B cell (primary cell): ENCODE results near the gene SVIP. TPM values are rescaled to one million over a fixed set of nuclear protein-coding genes. Genes with fewer than 3 reads are reported as not detected.

Experiments used
- ATAC-seq: fragments of 200-7000 bp; cut with Tn5 transposase; one replicate; pipeline ENCODE4 v1.10.0; 2021; ENCODE audit warnings: low read depth, mild to moderate bottlenecking, moderate number of reproducible peaks, moderate library complexity
- CTCF ChIA-PET: fragments of 350-600 bp; sonication (Branson Sonifier 250); formaldehyde crosslinking; loops from one replicate; lab custom pipeline; 2021; ENCODE audit warnings: antibody characterized with exemption, inconsistent platforms; lab: Charles Lee
- POLR2A ChIA-PET: fragments of 350-600 bp; sonication (Branson Sonifier 250); formaldehyde crosslinking; loops from one replicate; lab custom pipeline; 2021; ENCODE audit warnings: antibody characterized with exemption; lab: Charles Lee
- DNase-seq: peaks from one replicate; pipeline ENCODE4 v3.0.0; 2013
- H2AFZ ChIP-seq: 2 replicates; pipeline ENCODE4 v1.6.1; 2012; ENCODE audit warnings: mild to moderate bottlenecking, low read depth, low read length; ENCODE audit not compliant: insufficient read depth, poor library complexity, severe bottlenecking
- H3K27ac ChIP-seq, 2 donors: 1 replicate in 1 of 2; 2 replicates in 1 of 2; pipeline ENCODE4 v1.5.1; 2012 to 2013; ENCODE audit warnings: low read length in 2 of 2, mild to moderate bottlenecking in 2 of 2, moderate library complexity in 1 of 2
- H3K27me3 ChIP-seq, 4 experiments: fragments of 200-600 bp in 1 of 4; sonication (generic) in 1 of 4; replicated peaks in 1 of 4; 1 replicate in 2 of 4; 2 replicates in 2 of 4; pipeline versions ENCODE4 v1.6.1 to v1.7.0; 2013 to 2016; ENCODE audit warnings: low read length in 3 of 4, mild to moderate bottlenecking in 2 of 4, mixed read lengths in 1 of 4, moderate library complexity in 1 of 4; ENCODE audit not compliant: insufficient read depth in 4 of 4, control insufficient read depth in 3 of 4; ENCODE audit errors: control extremely low read depth in 1 of 4
- H3K36me3 ChIP-seq, 2 experiments: replicated peaks in 1 of 2; 1 replicate in 1 of 2; 2 replicates in 1 of 2; pipeline versions ENCODE4 v1.6.1 to v1.7.1; 2013; ENCODE audit warnings: low read length in 1 of 2; ENCODE audit not compliant: insufficient read depth in 2 of 2, control insufficient read depth in 1 of 2; ENCODE audit errors: control extremely low read depth in 1 of 2, extremely low read depth in 1 of 2
- H3K4me1 ChIP-seq, 2 donors: fragments of 200-600 bp in 1 of 2; sonication (generic) in 1 of 2; 1 replicate in 1 of 2; 2 replicates in 1 of 2; pipeline versions ENCODE4 v1.5.1 to v1.6.1; 2013 to 2017; ENCODE audit warnings: low read length in 2 of 2; ENCODE audit not compliant: control insufficient read depth in 2 of 2, insufficient read depth in 2 of 2
- H3K4me2 ChIP-seq: replicated peaks from 2 replicates; pipeline ENCODE3; 2012; ENCODE audit warnings: mild to moderate bottlenecking, low read depth, low read length; ENCODE audit not compliant: poor library complexity, severe bottlenecking
- H3K4me3 ChIP-seq, 5 experiments: fragments of 200-600 bp in 1 of 5; sonication (generic) in 1 of 5; 1 replicate in 3 of 5; 2 replicates in 2 of 5; pipeline versions ENCODE4 v1.5.1 to v1.7.0; 2011 to 2016; ENCODE audit warnings: low read length in 4 of 5, mild to moderate bottlenecking in 4 of 5, low read depth in 2 of 5, control low read depth in 1 of 5, moderate library complexity in 1 of 5; ENCODE audit not compliant: insufficient read depth in 1 of 5; ENCODE audit errors: control extremely low read depth in 1 of 5, extremely low read depth in 1 of 5
- H3K79me2 ChIP-seq: fragments of 200-600 bp; sonication (generic); one replicate; pipeline ENCODE4 v1.6.0; 2016; ENCODE audit warnings: low read length; ENCODE audit not compliant: control insufficient read depth, insufficient read depth
- H3K9ac ChIP-seq: fragments of 200-600 bp; sonication (generic); 2 replicates; pipeline ENCODE4 v1.6.1; 2017; ENCODE audit warnings: mild to moderate bottlenecking, low read length, moderate library complexity
- H3K9me3 ChIP-seq, 3 donors: one replicate each; pipeline versions ENCODE4 v1.6.1 to v1.7.1; 2013; ENCODE audit warnings: low read length in 2 of 3; ENCODE audit not compliant: control insufficient read depth in 2 of 3, insufficient read depth in 1 of 3; ENCODE audit errors: control extremely low read depth in 1 of 3
- H4K20me1 ChIP-seq: 2 replicates; pipeline ENCODE4 v1.6.0; 2012; ENCODE audit warnings: mild to moderate bottlenecking, low read length; ENCODE audit not compliant: insufficient read depth, control insufficient read depth, poor library complexity, severe bottlenecking
- H3K27ac Mint-ChIP-seq: one replicate; pipeline ENCODE4 v1.8.0; 2021; ENCODE audit warnings: mixed read lengths
- H3K27me3 Mint-ChIP-seq: one replicate; pipeline ENCODE4 v1.8.0; 2021; ENCODE audit warnings: mixed read lengths
- H3K4me1 Mint-ChIP-seq: one replicate; pipeline ENCODE4 v1.8.0; 2021; ENCODE audit warnings: mixed read lengths
- H3K4me3 Mint-ChIP-seq: one replicate; pipeline ENCODE4 v1.8.0; 2021; ENCODE audit warnings: mixed read lengths
- H3K9me3 Mint-ChIP-seq: one replicate; pipeline ENCODE4 v1.8.0; 2022; ENCODE audit warnings: mixed read lengths; ENCODE audit not compliant: insufficient read depth
- EZH2 ChIP-seq: IDR thresholded peaks from 2 replicates; pipeline ENCODE4 v1.6.1; 2012; ENCODE audit warnings: borderline replicate concordance, low read depth, mild to moderate bottlenecking, moderate library complexity, low read length; ENCODE audit not compliant: insufficient read depth, poor library complexity, severe bottlenecking
- WGBS: methylation state at CpG from one replicate; pipeline ENCODE4 v1.1.5; 2013; ENCODE audit warnings: missing lambda C conversion rate; ENCODE audit not compliant: insufficient coverage; 5-methylcytosine and 5-hydroxymethylcytosine counted together
- intact Hi-C: fragments of 100-400 bp; cut with micrococcal nuclease; formaldehyde crosslinking; loops from one replicate; pipeline ENCODE4 v1.10.0; 2022
- polyA plus RNA-seq: library from polyadenylated mRNA; depleted of rRNA; stranded (reverse); fragments of >200 nt; gene quantifications from 2 replicates; pipeline ENCODE4 v1.2.3, GENCODE V29; 2012
- total RNA-seq, 2 donors: library from RNA; stranded (reverse); fragments of 120-200 nt in 1 of 2; gene quantifications; 1 replicate in 1 of 2; 2 replicates in 1 of 2; pipeline versions ENCODE4 v1.2.3 to v1.2.4, GENCODE V29; 2013 to 2022
- TF ChIP-seq, protein P1 (sequence below): fragments of 200-600 bp; IDR thresholded peaks from one replicate; pipeline ENCODE4 v1.8.0; 2022; ENCODE audit warnings: antibody characterized with exemption, mild to moderate bottlenecking

SVIP gene
- total and polyA plus RNA-seq, 2 donors (not counting 1 experiment from before 2014, with no cell fraction given), result 5.6 to 20.4 TPM

DNA sequence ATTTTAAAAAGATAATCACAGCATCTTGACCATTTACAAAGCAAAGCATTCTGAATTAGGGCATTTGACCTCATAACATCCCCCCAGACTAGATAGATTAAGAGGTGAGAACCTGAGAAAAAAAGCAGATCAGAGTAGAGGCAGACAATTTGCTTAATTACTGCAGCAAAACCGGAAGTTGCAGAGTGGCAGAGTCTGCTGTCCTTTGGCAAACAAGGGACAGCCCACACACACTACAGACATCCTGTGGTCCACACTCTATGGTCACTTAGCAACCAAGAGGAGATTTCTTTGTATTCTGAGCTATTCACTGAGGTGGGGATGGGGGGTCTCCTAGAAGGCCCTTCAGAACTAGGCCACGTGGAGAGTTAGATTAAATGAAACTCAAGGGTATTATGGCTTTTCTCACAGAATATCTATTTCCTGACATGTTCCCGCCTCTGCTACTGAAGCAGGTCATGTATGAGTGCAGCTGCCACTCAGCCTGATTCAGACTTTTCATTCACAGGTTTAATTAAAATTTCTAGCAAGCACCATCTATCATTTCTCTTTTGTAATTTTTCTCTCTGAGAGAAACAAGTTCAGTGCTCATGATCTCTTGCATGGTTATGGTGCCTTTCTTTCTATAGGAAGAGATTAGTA is 48.5 kb downstream of the SVIP start:
- DNase-seq (peak; percentile 4), ATAC-seq (peak; percentile 10)
- no peaks in the 10 kb centered on the region for H3K79me2 ChIP-seq
- POLR2A ChIA-PET, result no interaction called here
- H3K27ac ChIP-seq, result no peak overlapping the region
- H3K4me3 ChIP-seq, result no peak overlapping the region
- WGBS, result no CpG with 5 or more reads among the region's 3 CpGs
- peak overlapping the region; percentile 10 for H3K4me2 ChIP-seq
- peaks cover 4 to 5% of the 10 kb centered on the region in 2 donors for H3K4me1 ChIP-seq
- CTCF ChIA-PET, result no interaction called here
- Mint-ChIP-seq H3K27me3 (peaks cover 8% of the 10 kb centered on the region), H3K9me3 (no peaks in the 10 kb centered on the region), H3K4me1 (peaks cover 8% of the 10 kb centered on the region), H3K27ac (no peak overlapping the region), H3K4me3 (no peak overlapping the region)
- H2AFZ ChIP-seq, result peak overlapping the region; percentile 58
- TF ChIP-seq, protein P1, sequence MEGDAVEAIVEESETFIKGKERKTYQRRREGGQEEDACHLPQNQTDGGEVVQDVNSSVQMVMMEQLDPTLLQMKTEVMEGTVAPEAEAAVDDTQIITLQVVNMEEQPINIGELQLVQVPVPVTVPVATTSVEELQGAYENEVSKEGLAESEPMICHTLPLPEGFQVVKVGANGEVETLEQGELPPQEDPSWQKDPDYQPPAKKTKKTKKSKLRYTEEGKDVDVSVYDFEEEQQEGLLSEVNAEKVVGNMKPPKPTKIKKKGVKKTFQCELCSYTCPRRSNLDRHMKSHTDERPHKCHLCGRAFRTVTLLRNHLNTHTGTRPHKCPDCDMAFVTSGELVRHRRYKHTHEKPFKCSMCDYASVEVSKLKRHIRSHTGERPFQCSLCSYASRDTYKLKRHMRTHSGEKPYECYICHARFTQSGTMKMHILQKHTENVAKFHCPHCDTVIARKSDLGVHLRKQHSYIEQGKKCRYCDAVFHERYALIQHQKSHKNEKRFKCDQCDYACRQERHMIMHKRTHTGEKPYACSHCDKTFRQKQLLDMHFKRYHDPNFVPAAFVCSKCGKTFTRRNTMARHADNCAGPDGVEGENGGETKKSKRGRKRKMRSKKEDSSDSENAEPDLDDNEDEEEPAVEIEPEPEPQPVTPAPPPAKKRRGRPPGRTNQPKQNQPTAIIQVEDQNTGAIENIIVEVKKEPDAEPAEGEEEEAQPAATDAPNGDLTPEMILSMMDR, result no peak
- TF ChIP-seq EZH2, result no peak
- no peak overlapping the region for H3K9ac ChIP-seq
- H3K9me3 ChIP-seq, result no peaks in the 10 kb centered on the region
- intact Hi-C loops, result no loop called here
- no peaks in the 10 kb centered on the region for H3K27me3 ChIP-seq
- H3K36me3 ChIP-seq, result no peaks in the 10 kb centered on the region
- H4K20me1 ChIP-seq, result no peaks in the 10 kb centered on the region

DNA sequence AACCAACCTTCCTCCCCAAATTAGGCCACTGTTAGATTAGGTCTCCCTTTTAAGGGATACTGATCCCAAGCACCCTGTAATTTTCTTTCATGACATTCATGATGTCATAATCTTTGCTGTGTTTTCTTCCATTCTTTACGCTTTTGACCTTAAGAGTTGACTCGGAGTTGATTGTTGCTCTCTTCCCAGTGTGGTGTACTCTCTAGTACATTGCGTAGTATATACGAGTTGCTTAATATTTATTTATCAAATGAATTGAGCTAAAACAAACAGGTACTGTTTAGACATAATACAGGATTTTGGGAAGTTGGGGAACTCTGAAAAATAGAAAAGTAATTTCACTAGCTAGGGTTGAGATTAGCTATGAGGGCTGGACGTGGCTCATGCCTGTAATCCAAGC is 49.8 kb downstream of the SVIP start:
- H3K9ac ChIP-seq, result no peak overlapping the region
- ATAC-seq (no peak), DNase-seq (no peak)
- H3K4me1 Mint-ChIP-seq, result peaks cover 8% of the 10 kb centered on the region
- H3K27ac Mint-ChIP-seq, result no peak overlapping the region
- ChIA-PET POLR2A (no interaction called here), CTCF (interaction anchor here (0.7 kb wide), 1 partner anchor 71 kb away, joined by 3 read pairs; no protein-coding TSS in a partner anchor)
- H3K9me3 Mint-ChIP-seq, result no peaks in the 10 kb centered on the region
- no peaks in the 10 kb centered on the region for H3K79me2 ChIP-seq
- TF ChIP-seq, protein P1, result no peak
- TF ChIP-seq EZH2, result no peak
- H2AFZ ChIP-seq, result no peak overlapping the region
- H3K4me2 ChIP-seq, result no peak overlapping the region
- no peak overlapping the region for H3K4me3 ChIP-seq
- H4K20me1 ChIP-seq, result no peaks in the 10 kb centered on the region
- no peaks in the 10 kb centered on the region for H3K27me3 ChIP-seq
- no peaks in the 10 kb centered on the region for H3K36me3 ChIP-seq
- WGBS, result 100% methylated on average over 1 of the region's 5 CpGs
- no peaks in the 10 kb centered on the region for H3K9me3 ChIP-seq
- no peak overlapping the region for H3K27ac ChIP-seq
- intact Hi-C loops, result no loop called here
- no peak overlapping the region for H3K4me3 Mint-ChIP-seq
- H3K4me1 ChIP-seq, result peaks cover 4 to 5% of the 10 kb centered on the region in 2 donors
- peaks cover 9% of the 10 kb centered on the region for H3K27me3 Mint-ChIP-seq
